ENCODE results near the gene ZNF230. TPM values are rescaled to one million over a fixed set of nuclear protein-coding genes. Genes with fewer than 3 reads are reported as not detected.

ZNF230 gene
- total RNA-seq, 1 donor from 2014 or later = 2.1 TPM

DNA sequence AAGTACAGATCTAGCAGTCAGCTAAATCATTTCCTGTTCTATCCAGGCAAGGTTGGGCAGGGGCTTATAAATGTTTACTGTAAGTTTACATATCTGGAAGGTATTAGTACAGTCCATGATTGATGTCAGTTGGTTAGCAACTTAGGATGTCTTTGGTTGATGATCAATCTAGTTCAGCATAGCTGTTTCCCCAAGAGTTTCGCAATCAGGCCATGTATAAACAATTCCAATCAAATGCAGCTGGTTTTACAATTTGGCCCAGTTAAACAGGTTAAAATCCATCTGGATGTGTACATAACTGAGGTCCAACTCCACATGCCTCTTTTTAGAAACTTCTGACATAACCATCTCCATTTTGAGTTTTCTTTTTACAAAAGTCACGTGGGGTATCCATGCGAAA lies 44.9 kb upstream of the ZNF230 start:
- Histone ChIP-seq H3K27me3 (ENCODE audit: insufficient read depth, low read length) (no peaks in the 10 kb centered on the region), H3K4me1 (ENCODE audit: insufficient read depth, low read length) (no peaks in the 10 kb centered on the region), H3K27ac (ENCODE audit: low read depth, low read length) (no peak overlapping the region), H2AFZ (ENCODE audit: low read depth, low read length) (no peak overlapping the region), H3K4me2 (ENCODE audit: low read length) (no peak overlapping the region), H4K20me1 (ENCODE audit: insufficient read depth, low read length) (no peaks in the 10 kb centered on the region), H3K36me3 (ENCODE audit: insufficient read depth, low read length) (peaks cover 3% of the 10 kb centered on the region), H3K9ac (ENCODE audit: low read length) (no peak overlapping the region), H3K9me3 (ENCODE audit: insufficient read depth, low read depth, low read length) (peaks cover 5% of the 10 kb centered on the region), H3K4me3 (ENCODE audit: insufficient read depth, low read depth, low read length) (no peak overlapping the region), H3K79me2 (ENCODE audit: insufficient read depth, low read length) (no peaks in the 10 kb centered on the region)
- no peak overlapping the region for H3K4me3 Mint-ChIP-seq (ENCODE audit: unreplicated experiment)
- DNase-seq (ENCODE audit: low read depth) (peak; percentile 70), FAIRE-seq (no peak)
- H3K27ac Mint-ChIP-seq (ENCODE audit: unreplicated experiment) = no peak overlapping the region
- peaks cover 37% of the 10 kb centered on the region for H3K36me3 Mint-ChIP-seq (ENCODE audit: low read depth, unreplicated experiment)
- peaks cover 16% of the 10 kb centered on the region for H3K9me3 Mint-ChIP-seq (ENCODE audit: unreplicated experiment)
- H3K4me1 Mint-ChIP-seq (ENCODE audit: low read depth, unreplicated experiment) = peaks cover 5% of the 10 kb centered on the region
- TF ChIP-seq EZH2 (IDR thresholded peaks at IDR 0.05; ENCODE audit: insufficient read depth, low read length) = no peak
- TF ChIP-seq, protein P1, sequence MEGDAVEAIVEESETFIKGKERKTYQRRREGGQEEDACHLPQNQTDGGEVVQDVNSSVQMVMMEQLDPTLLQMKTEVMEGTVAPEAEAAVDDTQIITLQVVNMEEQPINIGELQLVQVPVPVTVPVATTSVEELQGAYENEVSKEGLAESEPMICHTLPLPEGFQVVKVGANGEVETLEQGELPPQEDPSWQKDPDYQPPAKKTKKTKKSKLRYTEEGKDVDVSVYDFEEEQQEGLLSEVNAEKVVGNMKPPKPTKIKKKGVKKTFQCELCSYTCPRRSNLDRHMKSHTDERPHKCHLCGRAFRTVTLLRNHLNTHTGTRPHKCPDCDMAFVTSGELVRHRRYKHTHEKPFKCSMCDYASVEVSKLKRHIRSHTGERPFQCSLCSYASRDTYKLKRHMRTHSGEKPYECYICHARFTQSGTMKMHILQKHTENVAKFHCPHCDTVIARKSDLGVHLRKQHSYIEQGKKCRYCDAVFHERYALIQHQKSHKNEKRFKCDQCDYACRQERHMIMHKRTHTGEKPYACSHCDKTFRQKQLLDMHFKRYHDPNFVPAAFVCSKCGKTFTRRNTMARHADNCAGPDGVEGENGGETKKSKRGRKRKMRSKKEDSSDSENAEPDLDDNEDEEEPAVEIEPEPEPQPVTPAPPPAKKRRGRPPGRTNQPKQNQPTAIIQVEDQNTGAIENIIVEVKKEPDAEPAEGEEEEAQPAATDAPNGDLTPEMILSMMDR (IDR thresholded peaks at IDR 0.05; ENCODE audit: insufficient read depth, low read depth, low read length) = no peak
- no peaks in the 10 kb centered on the region for H3K27me3 Mint-ChIP-seq (ENCODE audit: low read depth, unreplicated experiment)

DNA sequence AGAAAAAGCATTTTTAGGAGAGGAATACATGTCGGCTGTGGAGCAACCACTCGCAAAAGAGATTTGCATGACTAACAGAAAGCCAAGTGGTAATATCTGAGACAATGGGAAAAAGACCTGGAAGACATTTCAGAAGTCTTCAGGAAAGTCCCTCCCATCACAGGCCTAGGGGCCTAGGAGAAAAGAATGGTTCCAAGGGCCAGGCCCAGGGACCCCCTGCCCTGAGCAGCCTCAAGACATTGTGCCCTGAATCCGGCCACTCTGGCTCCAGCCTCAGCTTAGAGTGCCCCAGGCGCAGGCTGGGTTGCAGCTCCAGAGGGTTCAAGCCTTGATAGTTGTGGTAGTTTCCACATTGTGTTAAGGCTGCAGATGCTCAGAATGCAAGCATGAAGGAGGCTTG lies 42.3 kb upstream of the ZNF230 start:
- no peaks in the 10 kb centered on the region for H3K27me3 Mint-ChIP-seq (ENCODE audit: low read depth, unreplicated experiment)
- no peak overlapping the region for H3K27ac ChIP-seq (ENCODE audit: low read depth, low read length)
- H3K27ac Mint-ChIP-seq (ENCODE audit: unreplicated experiment) = no peak overlapping the region
- no peak for TF ChIP-seq EZH2 (IDR thresholded peaks at IDR 0.05; ENCODE audit: insufficient read depth, low read length)
- TF ChIP-seq, protein P1 (IDR thresholded peaks at IDR 0.05; ENCODE audit: insufficient read depth, low read depth, low read length) = no peak
- no peak for FAIRE-seq
- no peak overlapping the region for H2AFZ ChIP-seq (ENCODE audit: low read depth, low read length)
- H3K4me1 ChIP-seq (ENCODE audit: insufficient read depth, low read length) = no peaks in the 10 kb centered on the region
- no peaks in the 10 kb centered on the region for H3K79me2 ChIP-seq (ENCODE audit: insufficient read depth, low read length)
- peaks cover 5% of the 10 kb centered on the region for H3K4me1 Mint-ChIP-seq (ENCODE audit: low read depth, unreplicated experiment)
- H3K36me3 Mint-ChIP-seq (ENCODE audit: low read depth, unreplicated experiment) = peaks cover 43% of the 10 kb centered on the region
- no peak overlapping the region for H3K4me2 ChIP-seq (ENCODE audit: low read length)
- H3K4me3 ChIP-seq (ENCODE audit: insufficient read depth, low read depth, low read length) = no peak overlapping the region
- DNase-seq (ENCODE audit: low read depth) = no peak
- H3K9me3 Mint-ChIP-seq (ENCODE audit: unreplicated experiment) = peaks cover 32% of the 10 kb centered on the region
- H3K9ac ChIP-seq (ENCODE audit: low read length) = no peak overlapping the region
- no peak overlapping the region for H3K4me3 Mint-ChIP-seq (ENCODE audit: unreplicated experiment)
- peaks cover 18% of the 10 kb centered on the region for H3K9me3 ChIP-seq (ENCODE audit: insufficient read depth, low read depth, low read length)
- H4K20me1 ChIP-seq (ENCODE audit: insufficient read depth, low read length) = no peaks in the 10 kb centered on the region
- peaks cover 16% of the 10 kb centered on the region for H3K36me3 ChIP-seq (ENCODE audit: insufficient read depth, low read length)
- H3K27me3 ChIP-seq (ENCODE audit: insufficient read depth, low read length) = no peaks in the 10 kb centered on the region

- no peak overlapping the region for H3K4me3 Mint-ChIP-seq (ENCODE audit: unreplicated experiment)
- Histone ChIP-seq H3K27ac (ENCODE audit: low read depth, low read length) (no peak overlapping the region), H3K36me3 (ENCODE audit: insufficient read depth, low read length) (peaks cover 40% of the 10 kb centered on the region), H3K4me2 (ENCODE audit: low read length) (no peak overlapping the region), H3K79me2 (ENCODE audit: insufficient read depth, low read length) (no peaks in the 10 kb centered on the region), H3K9ac (ENCODE audit: low read length) (no peak overlapping the region), H3K4me1 (ENCODE audit: insufficient read depth, low read length) (no peaks in the 10 kb centered on the region), H3K9me3 (ENCODE audit: insufficient read depth, low read depth, low read length) (peaks cover 64% of the 10 kb centered on the region), H4K20me1 (ENCODE audit: insufficient read depth, low read length) (no peaks in the 10 kb centered on the region), H2AFZ (ENCODE audit: low read depth, low read length) (no peak overlapping the region), H3K4me3 (ENCODE audit: insufficient read depth, low read depth, low read length) (no peak overlapping the region), H3K27me3 (ENCODE audit: insufficient read depth, low read length) (no peaks in the 10 kb centered on the region)
- TF ChIP-seq, protein P1 (IDR thresholded peaks at IDR 0.05; ENCODE audit: insufficient read depth, low read depth, low read length) = no peak
- TF ChIP-seq EZH2 (IDR thresholded peaks at IDR 0.05; ENCODE audit: insufficient read depth, low read length) = no peak
- peaks cover 5% of the 10 kb centered on the region for H3K4me1 Mint-ChIP-seq (ENCODE audit: low read depth, unreplicated experiment)
- no peak overlapping the region for H3K27ac Mint-ChIP-seq (ENCODE audit: unreplicated experiment)
- H3K36me3 Mint-ChIP-seq (ENCODE audit: low read depth, unreplicated experiment) = peaks cover 83% of the 10 kb centered on the region
- no peaks in the 10 kb centered on the region for H3K27me3 Mint-ChIP-seq (ENCODE audit: low read depth, unreplicated experiment)
- FAIRE-seq = no peak
- no peak for DNase-seq (ENCODE audit: low read depth)
- H3K9me3 Mint-ChIP-seq (ENCODE audit: unreplicated experiment) = peaks cover 73% of the 10 kb centered on the region
These were observed 36.6 kb upstream of the ZNF230 start for GRCh38 chr19:43966079-43966694.
